ENCODE data around the gene RPUSD3. TPM values are rescaled to one million over a fixed set of nuclear protein-coding genes. Genes with fewer than 3 reads are reported as not detected.

Gene RPUSD3
- polyA plus RNA-seq, 3 donors, result 29.9 to 36.6 (median 34.9) TPM

DNA sequence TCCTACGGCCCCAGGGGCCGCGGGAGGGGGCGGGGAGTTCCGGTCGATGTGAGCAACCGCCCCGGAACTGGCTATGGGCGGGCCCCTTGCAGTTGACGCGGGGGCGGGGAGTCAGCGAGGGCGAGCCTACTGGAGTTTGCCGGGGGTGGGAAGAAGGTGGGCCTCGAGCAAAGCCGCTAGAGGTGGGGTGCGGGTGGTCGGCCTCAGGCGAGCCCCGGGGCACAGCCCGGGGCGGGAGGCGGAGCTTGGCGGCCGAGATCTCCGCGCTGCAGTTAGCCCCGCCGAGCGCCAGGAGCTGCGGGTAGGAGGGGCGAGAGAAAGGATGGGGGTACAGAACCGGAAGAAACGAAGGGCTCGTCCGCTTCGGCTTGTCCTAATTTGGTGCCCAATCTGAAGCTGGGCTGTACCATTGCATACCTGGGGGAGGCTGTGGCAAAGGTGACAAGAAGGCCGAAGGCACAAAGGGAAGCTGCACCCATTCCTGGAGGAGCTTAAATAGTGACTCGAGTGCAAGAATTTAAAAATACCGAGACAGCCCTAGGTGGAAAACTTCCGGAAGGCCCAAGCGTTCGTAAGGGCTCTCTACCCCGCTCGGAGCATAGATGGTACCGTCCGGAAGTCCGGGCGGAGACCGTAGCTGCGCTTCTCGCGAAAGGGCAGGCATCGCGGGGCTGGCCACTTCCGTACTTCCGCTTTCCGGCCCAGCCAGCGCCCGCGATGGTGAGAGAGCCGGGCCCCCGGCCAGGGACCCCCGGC lies 51.2 kb downstream of the RPUSD3 start, which contains the start of the genes ARPC4 and TADA3:
ARPC4 (plus strand) TSS at position 678 of the 756 bp plus-strand sequence; CDS start at position 718, 40 bp downstream.
TADA3 (minus strand) TSS at position 69 of the 756 bp plus-strand sequence. CDS start 1,007 bp downstream, outside the sequence.
- peak; percentile 88 to 99 (median 92) for DNase-seq (ENCODE audit: extremely low read depth in 1 of 11, low read depth in 9 of 11, low spot score in 4 of 11)

DNA sequence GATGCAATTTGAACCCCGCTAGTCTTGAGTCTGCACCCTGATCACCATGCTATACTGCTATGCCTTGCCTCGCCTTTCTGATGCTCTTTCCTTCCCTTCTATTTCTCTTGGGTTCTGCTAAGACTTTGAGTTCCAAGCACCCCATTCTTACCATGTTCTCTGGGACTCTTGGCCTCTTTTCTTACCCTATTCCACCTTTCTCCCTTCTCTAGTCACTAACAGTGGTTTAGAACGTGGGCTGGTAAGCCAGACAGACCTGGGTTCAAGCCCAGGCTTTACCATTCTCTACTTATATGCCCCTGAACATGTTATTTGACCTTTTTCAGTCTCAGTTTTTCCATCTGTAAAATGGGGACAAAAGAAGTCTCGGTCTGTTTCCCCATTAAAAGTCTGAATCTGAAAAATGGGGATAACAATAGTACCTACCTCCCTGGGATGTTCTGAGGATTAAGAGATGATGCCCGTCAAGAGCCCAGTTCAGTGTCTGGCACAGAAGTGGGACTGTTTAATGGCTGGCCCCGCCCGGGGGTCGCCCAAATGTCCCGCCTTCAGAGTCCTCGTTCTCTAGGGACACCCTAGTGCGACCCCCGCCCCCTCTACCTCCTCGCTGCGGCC lies 51.9 kb downstream of the RPUSD3 start:
- DNase-seq (ENCODE audit: extremely low read depth in 1 of 11, low read depth in 9 of 11, low spot score in 4 of 11), result no peak

DNA sequence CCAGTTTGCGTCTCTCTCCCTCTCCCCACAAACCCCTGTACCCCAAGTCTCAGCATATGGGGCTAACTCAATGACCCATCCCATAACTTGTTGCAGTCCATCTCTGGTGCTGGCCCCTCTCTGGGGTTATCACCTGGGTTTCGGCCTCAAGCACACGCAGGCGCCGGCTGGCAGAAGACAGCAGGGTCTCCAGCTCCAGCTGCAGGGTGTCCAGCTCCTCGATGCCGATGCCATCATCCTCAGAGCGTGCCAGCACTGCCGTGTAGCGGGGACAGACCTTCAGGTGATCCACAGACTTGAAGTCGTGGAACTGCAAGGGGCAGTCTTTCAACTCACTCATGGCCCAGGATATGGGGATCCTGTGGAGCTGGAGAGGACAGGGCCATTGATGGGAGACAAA lies 52.7 kb downstream of the RPUSD3 start:
- DNase-seq (ENCODE audit: extremely low read depth in 1 of 11, low read depth in 9 of 11, low spot score in 4 of 11), result no peak

Other genes starting within 250 kb of the RPUSD3 start
- 10 to 100 TPM; 29.8 to 33.1 (median 33.1) TPM for gene MTMR14, start 194.5 kb downstream of the RPUSD3 start, polyA plus RNA-seq (ENCODE audit: insufficient read length in 3 of 3)
- gene CPNE9, start 140.2 kb downstream of the RPUSD3 start, polyA plus RNA-seq (ENCODE audit: insufficient read length in 3 of 3), result under 1 TPM in 1 of 3 donors, not detected in 2; 0.29 TPM
- 10 to 100 TPM; 17.8 to 21.3 (median 20.0) TPM for gene BRPF1, start 112.3 kb downstream of the RPUSD3 start, polyA plus RNA-seq (ENCODE audit: insufficient read length in 3 of 3)
- 10 to 100 TPM; 57.5 to 77.5 (median 59.4) TPM for gene OGG1, start 94.1 kb downstream of the RPUSD3 start, polyA plus RNA-seq (ENCODE audit: insufficient read length in 3 of 3)
- 10 to 100 TPM; 16.0 to 22.6 (median 18.7) TPM for gene CAMK1, start 74.1 kb downstream of the RPUSD3 start, polyA plus RNA-seq (ENCODE audit: insufficient read length in 3 of 3)
- gene TADA3, start 51.5 kb downstream of the RPUSD3 start, polyA plus RNA-seq (ENCODE audit: insufficient read length in 3 of 3), result 10 to 100 TPM; 58.2 to 73.4 (median 71.1) TPM
- 100 to 1,000 TPM; 113 to 145 (median 141) TPM for gene ARPC4, start 50.9 kb downstream of the RPUSD3 start, polyA plus RNA-seq (ENCODE audit: insufficient read length in 3 of 3)
- gene TTLL3, start 33.7 kb downstream of the RPUSD3 start, polyA plus RNA-seq (ENCODE audit: insufficient read length in 3 of 3), result 10 to 100 TPM; 44.0 to 92.7 (median 47.5) TPM
- under 1 TPM; 0.13 to 0.30 (median 0.17) TPM for gene CIDEC, start 36.2 kb upstream of the RPUSD3 start, polyA plus RNA-seq (ENCODE audit: insufficient read length in 3 of 3)
- gene JAGN1, start 46.6 kb upstream of the RPUSD3 start, polyA plus RNA-seq (ENCODE audit: insufficient read length in 3 of 3), result 10 to 100 TPM; 40.4 to 47.0 (median 46.5) TPM
- gene IL17RE, start 58.8 kb upstream of the RPUSD3 start, polyA plus RNA-seq (ENCODE audit: insufficient read length in 3 of 3), result 10 to 100 TPM in 1 of 3 donors, 1 to 10 TPM in 2; 8.9 to 14.5 (median 10.0) TPM
- 10 to 100 TPM; 30.9 to 42.3 (median 39.6) TPM for gene IL17RC, start 73.1 kb upstream of the RPUSD3 start, polyA plus RNA-seq (ENCODE audit: insufficient read length in 3 of 3)
- gene CRELD1, start 89.8 kb upstream of the RPUSD3 start, polyA plus RNA-seq (ENCODE audit: insufficient read length in 3 of 3), result 10 to 100 TPM; 50.6 to 72.2 (median 54.2) TPM
- 1 to 10 TPM; 3.7 to 4.8 (median 4.2) TPM for gene PRRT3, start 108.4 kb upstream of the RPUSD3 start, polyA plus RNA-seq (ENCODE audit: insufficient read length in 3 of 3)
- 10 to 100 TPM; 79.3 to 94.2 (median 91.4) TPM for gene EMC3, start 142.8 kb upstream of the RPUSD3 start, polyA plus RNA-seq (ENCODE audit: insufficient read length in 3 of 3)
- 10 to 100 TPM; 20.7 to 24.8 (median 22.6) TPM for gene FANCD2, start 182.4 kb upstream of the RPUSD3 start, polyA plus RNA-seq (ENCODE audit: insufficient read length in 3 of 3)

Measured in renal cortex interstitium (tissue), 11 donors.